Mesenteric fat pad (tissue), 1 donor: ENCODE measurements around the gene LARP6. TPM values are rescaled to one million over a fixed set of nuclear protein-coding genes. Genes with fewer than 3 reads are reported as not detected.

Experiments
- DNase-seq: peaks from one replicate; pipeline ENCODE4 v3.0.0-alpha.2; 2020; ENCODE audit warnings: low spot score
- total RNA-seq: library from RNA; stranded (reverse); fragmentation: NEBNext Ultra II Directional; extraction: Animal tissue kit (Norgen Biotek cat#: 25700); gene quantifications from one replicate; pipeline ENCODE4 v1.2.1, GENCODE V29; 2021
- donor health status: DM: yes; HTN: yes; CAD: no.

The LARP6 gene
- total RNA-seq, 1 donor from 2014 or later = 89.9 TPM

GRCh38 chr15:70796516-70797310 lies 57.2 kb downstream of the LARP6 start:
- DNase-seq = no peak

- DNase-seq = no peak
Measured at GRCh38 chr15:70795311-70795665, 58.7 kb downstream of the LARP6 start.

GRCh38 chr15:70794596-70795310 lies 59.2 kb downstream of the LARP6 start:
- no peak for DNase-seq

- DNase-seq = no peak
Measured at GRCh38 chr15:70793694-70794093, 60.3 kb downstream of the LARP6 start.

GRCh38 chr15:70792171-70792573 lies 61.8 kb downstream of the LARP6 start:
- DNase-seq = no peak

- no peak for DNase-seq
Measured at GRCh38 chr15:70791259-70791658, 62.7 kb downstream of the LARP6 start.

GRCh38 chr15:70789213-70789612 lies 64.7 kb downstream of the LARP6 start:
- DNase-seq = no peak

- no peak for DNase-seq
Measured at GRCh38 chr15:70788114-70789049, 65.6 kb downstream of the LARP6 start.

GRCh38 chr15:70786996-70787395 lies 67.0 kb downstream of the LARP6 start:
- no peak for DNase-seq

GRCh38 chr15:70783610-70784022 lies 70.3 kb downstream of the LARP6 start:
- DNase-seq = no peak

- no peak for DNase-seq
Measured at GRCh38 chr15:70783041-70783440, 70.9 kb downstream of the LARP6 start.

- no peak for DNase-seq
Measured at GRCh38 chr15:70781236-70781635, 72.7 kb downstream of the LARP6 start.

Other genes starting within 250 kb of the LARP6 start
- gene UACA, start 90.6 kb downstream of the LARP6 start, total RNA-seq = 55.9 TPM
- 1.0 TPM for gene THAP10, start 38.3 kb upstream of the LARP6 start, total RNA-seq
- gene LRRC49, start 38.7 kb upstream of the LARP6 start, total RNA-seq = 4.0 TPM